K562 treated with DMSO at 1 percent for 24 hours (cell line): ENCODE data around the gene WDR76. TPM values are rescaled to one million over a fixed set of nuclear protein-coding genes. Genes with fewer than 3 reads are reported as not detected.

Experiments used
- total RNA-seq: library from RNA; unstranded; fragments of 300-600 nt; gene quantifications from 2 replicates; pipeline ENCODE4 v1.2.3, GENCODE V29; 2022; ENCODE audit warnings: low read depth; ENCODE audit not compliant: insufficient read depth

The WDR76 gene
- total RNA-seq = 16.5 and 17.2 TPM in 2 replicates

DNA sequence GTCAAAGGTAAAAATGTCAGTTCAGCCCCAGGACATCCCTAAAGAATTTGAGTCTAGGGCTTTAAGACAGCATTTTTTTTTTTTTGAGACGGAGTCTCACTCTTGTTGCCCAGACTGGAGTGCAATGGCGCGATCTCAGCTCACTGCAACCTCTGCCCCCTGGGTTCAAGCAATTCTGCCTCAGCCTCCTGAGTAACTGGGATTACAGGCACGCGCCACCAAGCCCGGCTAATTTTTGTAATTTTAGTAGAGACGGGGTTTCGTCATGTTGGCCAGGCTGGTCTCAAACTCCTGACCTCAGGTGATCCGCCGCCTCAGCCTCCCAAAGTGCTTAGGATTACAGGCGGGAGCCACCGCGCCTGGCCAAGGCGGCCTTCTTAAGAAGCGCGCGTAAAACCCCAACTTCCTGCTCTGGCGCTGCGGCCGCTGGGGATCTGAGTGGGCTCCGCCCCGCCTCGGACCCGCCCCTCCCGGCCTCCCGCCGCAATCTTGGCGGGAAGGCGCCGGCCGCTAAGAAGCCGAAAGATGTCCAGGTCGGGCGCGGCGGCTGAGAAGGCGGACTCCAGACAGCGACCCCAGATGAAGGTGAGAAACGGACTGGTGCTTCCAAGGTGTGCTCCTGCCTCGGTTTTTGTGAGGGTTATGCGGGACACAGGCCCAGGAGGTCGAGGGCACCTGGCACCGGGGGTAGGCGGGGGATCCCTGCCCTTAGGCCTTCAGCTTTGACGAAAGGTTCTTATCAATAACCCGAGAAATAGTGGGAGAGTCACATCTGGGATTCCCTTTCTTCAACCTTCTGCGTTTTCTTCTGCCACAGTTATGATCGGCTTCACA, at the start of gene WDR76:
WDR76 (plus strand) TSS at position 495 of the 834 bp plus-strand sequence; CDS start at position 526, 31 bp downstream.

DNA sequence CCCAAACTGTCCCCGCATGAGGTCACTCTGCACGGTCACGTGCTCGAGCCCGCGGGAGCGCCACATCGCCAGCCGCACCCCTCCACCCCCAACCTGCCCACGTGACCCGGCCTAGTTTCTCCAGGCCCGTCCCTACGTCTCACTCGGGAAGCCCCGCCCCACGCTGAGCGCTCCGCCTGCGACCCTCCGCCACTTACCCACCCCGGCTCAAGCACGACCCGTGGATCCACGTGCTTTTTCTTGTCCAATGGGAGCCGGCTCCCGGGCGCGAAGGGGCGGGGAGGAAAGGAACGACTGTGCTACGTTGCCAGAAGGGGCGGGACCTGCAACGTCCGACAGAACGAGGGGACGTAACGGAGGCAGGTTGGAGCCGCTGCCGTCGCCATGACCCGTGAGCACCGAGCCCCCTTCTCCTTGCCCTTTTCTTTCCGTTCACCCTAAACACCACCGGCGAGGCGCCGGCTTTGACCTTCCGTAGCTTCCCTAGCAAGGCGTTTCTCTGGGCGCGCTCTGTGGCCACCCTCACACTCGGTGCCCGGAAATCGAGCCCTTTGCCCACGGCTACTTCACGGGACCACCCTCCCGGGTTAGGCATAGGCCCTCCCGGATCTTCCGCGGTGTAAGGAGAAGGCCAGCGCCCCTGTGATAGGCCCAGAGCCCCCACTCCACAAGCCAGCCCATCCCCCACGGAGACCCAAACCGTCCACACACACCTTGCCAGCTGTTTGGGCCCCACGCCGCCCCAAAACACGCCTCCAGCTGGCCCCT, 34.6 kb upstream of the WDR76 start, which contains the start of gene SERF2:
SERF2 (plus strand) TSS at position 328 of the 768 bp plus-strand sequence; CDS start at position 385, 57 bp downstream.

DNA sequence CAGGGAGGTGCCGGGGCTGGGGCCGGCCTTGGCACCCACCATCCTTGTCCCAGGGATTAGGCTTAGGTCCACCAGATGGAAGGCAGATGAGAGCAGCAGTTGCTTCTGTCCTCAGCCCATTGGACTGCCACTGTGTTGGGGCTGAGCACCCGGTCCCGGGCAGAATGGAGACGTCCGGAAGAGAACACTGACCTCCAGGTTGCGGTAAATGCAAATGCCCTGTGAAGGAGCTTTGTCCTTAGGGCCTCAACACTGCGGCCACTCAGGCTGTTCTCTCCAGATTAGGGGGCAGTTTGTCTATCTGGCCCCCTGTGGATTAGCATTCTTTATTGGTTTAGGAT, 26.9 kb upstream of the WDR76 start, which contains the start of gene SERINC4:
SERINC4 (minus strand) TSS at position 276 of the 341 bp plus-strand sequence; CDS start at position 42, 234 bp downstream.

DNA sequence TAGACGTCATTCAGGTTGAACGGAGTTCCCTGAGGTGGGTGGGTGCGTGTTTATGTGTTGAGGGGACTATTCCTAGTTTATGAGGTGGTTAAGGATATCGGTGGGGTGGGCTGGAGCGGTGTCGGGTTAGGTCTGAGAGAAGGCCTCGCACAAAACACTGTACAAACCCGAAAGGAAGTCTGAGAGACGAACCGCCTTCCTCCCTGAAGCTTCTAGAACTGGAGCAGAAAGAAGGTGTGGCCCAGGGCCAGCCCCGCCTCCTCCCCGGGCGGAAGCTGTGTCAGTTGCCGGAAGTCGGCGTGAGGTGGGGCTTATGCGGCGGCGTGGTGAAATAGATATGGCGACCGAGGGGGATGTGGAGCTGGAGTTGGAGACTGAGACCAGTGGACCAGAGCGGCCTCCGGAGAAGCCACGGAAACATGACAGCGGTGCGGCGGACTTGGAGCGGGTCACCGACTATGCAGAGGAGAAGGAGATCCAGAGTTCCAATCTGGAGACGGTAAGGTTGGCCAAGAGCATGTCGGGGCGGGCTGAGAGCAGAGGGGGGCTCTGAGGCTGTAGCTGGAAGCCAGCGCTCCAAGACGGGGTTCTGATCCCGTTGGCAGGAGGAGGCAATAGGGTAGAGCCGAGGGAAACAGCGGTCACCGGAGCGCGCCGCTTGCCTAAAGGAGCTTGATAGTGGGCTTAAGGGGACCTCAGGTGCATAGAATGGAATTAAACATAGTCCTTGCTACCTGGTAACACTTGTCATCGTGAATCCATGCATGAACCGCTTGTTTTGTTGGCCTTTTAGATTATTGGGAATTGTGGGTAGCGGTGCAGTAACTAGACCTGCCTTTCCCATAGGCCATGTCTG, 26.3 kb upstream of the WDR76 start, which contains the start of gene HYPK:
HYPK (plus strand) TSS at position 314 of the 856 bp plus-strand sequence; CDS start at position 338, 24 bp downstream.

DNA sequence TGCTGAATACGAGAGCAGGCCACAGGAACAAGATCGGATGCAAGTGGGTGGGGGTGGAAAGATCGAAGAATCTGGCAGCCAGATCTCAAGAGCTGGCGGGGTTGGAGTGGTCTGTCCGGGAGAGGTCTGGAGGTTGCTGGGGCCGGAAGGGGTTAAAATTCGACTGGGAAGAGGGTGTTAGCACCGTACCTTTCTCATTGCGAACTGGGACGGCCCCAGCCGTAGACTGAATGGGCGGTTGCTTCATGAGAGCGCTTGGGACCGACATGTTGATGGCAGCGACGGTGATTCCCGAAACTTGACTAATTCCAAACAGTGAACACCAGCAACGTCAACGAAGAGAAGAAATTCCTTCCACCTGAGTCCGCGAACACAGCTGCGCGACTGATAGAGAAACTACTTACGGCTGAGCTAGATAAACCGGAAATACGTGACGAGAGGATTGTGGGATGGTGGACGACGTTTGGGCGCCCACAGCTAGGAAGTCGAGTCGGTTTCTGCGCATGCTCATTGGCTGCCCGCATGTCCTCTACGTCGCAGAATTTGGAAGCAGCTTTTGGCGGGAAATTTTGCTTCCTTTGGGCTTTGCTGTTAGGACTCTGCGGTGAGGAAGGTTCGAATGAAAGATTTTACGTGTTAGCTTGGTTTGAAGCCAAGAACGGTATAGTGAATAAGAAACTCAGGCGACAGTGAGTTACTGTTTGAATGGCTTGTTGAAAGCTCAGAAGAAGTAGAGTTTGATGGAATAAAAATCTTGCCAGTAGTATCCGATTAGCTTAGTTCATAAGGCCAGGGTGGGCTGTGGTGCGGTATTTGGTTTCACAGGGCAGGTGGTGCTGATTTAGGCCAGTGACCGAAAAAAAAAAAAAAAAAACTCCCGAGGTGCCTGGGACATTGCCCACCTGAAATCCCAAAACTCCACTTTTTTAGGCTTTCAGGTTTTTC, 2.2 kb upstream of the WDR76 start, which contains the start of gene MFAP1:
MFAP1 (minus strand) TSS at position 389 of the 945 bp plus-strand sequence; CDS start at position 268, 121 bp downstream.

Other genes starting within 250 kb of the WDR76 start
- gene PPIP5K1, start 236.8 kb upstream of the WDR76 start, total RNA-seq = 28.3 and 35.7 TPM in 2 replicates
- gene CKMT1B, start 233.0 kb upstream of the WDR76 start, total RNA-seq = 1.1 and 2.4 TPM in 2 replicates
- gene STRC, start 208.2 kb upstream of the WDR76 start, total RNA-seq = 0.13 TPM in 1 of 2 replicates, not detected in the other
- gene CATSPER2, start 178.2 kb upstream of the WDR76 start, total RNA-seq = 1.2 and 1.5 TPM in 2 replicates
- 0.63 and 1.1 TPM in 2 replicates for gene CKMT1A, start 133.1 kb upstream of the WDR76 start, total RNA-seq
- 118 and 122 TPM in 2 replicates for gene PDIA3, start 80.6 kb upstream of the WDR76 start, total RNA-seq
- gene ELL3, start 50.0 kb upstream of the WDR76 start, total RNA-seq = 1.9 and 4.7 TPM in 2 replicates
- gene SERF2, start 34.7 kb upstream of the WDR76 start, total RNA-seq = 415 and 475 TPM in 2 replicates
- gene SERINC4, start 26.8 kb upstream of the WDR76 start, total RNA-seq = 0.65 and 1.3 TPM in 2 replicates
- 3.9 and 5.1 TPM in 2 replicates for gene HYPK, start 26.4 kb upstream of the WDR76 start, total RNA-seq
- 46.9 and 54.4 TPM in 2 replicates for gene MFAP1, start 2.3 kb upstream of the WDR76 start, total RNA-seq